ACHN (cell line): ENCODE measurements around the gene NPAS1.
"Not testable (repeated sequence)": the region's sequence is repeated elsewhere in the genome, so short reads cannot be mapped to it uniquely, and the experiment has no call there.

Experiments used
- DNase-seq: peaks from one replicate; pipeline ENCODE4 v3.0.0-alpha.2; 2015
- in situ Hi-C: cut with HindIII; loops from 2 replicates; pipeline ENCODE4 v1.10.0; 2017; ENCODE audit warnings: low sequenced_read_pairs, low pct_ligation_motif_present, low pct_unique_long_range_greater_than_20kb

The NPAS1 gene

GRCh38 chr19:47036097-47036651 is 16.5 kb downstream of the NPAS1 start:
- in situ Hi-C loops: no loop called here
- no peak for DNase-seq

DNA sequence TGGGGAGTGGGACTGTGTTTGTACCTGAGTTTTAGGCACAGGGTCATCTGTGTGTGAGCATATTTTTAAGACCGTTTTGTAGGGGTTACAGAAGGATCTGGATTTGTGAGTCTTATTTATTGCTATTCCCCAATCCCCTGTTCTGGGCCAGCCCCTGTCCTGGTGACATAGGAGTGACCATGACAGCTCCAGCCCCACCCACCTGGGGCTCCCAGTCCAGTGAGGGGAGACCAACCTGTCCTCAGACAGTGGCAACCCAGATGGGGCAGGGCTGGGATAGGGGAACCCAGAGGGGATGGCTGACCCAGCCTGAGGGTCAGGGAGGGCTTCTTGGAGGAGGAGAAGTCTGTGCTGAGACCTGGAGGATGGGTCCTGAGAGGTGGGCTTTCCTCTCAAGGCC is 18.1 kb downstream of the NPAS1 start:
- no peak for DNase-seq
- in situ Hi-C loops: no loop called here

DNA sequence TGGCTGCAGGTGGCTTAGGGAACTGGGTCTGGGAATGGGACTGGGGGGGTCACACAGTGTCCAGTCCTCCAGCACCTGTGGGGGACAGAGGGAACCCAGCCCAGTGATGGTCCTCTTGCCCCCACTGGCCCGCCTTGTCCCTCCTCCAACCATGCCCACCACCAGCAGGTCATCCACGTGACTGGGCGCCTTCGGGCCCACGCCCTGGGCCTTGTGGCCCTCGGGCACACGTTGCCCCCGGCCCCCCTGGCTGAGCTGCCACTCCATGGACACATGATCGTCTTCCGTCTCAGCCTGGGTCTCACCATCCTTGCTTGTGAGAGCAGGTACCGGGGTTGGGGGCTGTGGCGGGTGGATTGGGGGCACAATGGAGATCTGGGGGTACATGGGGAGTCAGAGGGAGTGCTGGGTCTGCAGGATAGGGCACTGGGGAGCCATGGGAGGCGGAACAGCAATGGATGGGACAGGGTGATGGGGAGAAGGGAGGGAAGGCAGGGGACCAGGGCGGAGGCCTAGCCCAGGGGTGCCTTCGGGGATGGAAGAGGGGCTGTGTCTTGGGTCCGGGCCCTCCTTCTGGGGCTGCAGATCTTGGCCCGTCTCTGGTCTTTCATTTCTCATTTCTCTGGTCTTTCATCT is 19.7 kb downstream of the NPAS1 start:
- DNase-seq: no peak
- in situ Hi-C loops: no loop called here

GRCh38 chr19:47040869-47041268 is 21.2 kb downstream of the NPAS1 start:
- in situ Hi-C loops: no loop called here
- no peak for DNase-seq

GRCh38 chr19:47044946-47045866 is 25.6 kb downstream of the NPAS1 start:
- DNase-seq: no peak
- in situ Hi-C loops: no loop called here

DNA sequence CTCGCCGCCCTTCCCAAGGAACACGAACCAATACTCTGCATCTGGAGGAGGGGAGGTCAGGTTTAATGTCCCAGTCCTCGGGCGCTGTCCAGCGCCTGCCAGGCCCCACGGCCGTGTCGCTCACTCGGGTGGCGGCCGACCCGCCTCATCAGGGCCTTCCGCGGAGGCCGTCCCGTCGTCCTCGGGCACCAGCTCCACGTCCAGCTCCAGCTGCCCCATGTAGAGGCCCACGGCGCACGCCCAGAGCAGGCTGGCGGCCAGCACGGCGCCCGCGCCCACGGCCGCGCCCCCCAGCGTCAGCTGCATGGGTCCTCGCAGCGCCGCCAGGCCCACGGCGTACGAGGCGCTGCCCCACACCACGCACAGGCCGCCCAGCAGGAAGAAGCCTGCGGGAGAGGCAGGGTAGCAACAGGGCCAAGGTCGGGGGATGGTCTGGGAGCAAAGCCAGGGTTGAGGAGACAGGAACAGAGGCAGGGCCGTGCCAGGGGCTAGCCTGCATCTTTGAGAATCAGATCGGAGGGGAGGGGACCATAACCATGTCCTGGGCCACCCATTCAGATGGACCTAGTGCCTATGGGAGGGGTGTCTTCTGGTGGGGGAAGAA is 26.3 kb downstream of the NPAS1 start:
- in situ Hi-C loops: no loop called here
- DNase-seq: no peak

DNA sequence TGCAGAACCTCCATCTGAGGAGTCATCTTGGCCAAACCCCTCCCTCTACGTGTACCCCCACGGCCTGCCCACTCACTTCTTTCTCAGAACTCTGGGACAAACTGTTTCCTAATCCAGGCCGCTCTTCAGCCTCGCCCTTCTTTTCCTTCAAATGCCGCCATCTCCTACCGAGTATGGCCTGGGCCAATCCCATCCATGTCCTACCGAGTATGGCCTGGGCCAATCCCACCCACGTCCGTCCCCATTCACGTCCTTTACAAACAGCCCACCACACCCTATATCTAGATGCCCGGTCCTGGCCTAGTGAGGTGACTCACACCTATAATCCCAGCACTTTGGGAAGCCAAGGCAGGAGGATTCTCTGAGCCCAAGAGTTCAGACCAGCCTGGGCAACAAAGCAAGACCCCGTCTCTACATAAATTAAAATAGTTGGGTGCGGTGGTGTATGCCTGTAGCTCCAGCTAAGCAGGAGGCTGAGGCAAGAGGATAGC is 27.7 kb downstream of the NPAS1 start:
- in situ Hi-C loops: no loop called here
- DNase-seq: no peak

DNA sequence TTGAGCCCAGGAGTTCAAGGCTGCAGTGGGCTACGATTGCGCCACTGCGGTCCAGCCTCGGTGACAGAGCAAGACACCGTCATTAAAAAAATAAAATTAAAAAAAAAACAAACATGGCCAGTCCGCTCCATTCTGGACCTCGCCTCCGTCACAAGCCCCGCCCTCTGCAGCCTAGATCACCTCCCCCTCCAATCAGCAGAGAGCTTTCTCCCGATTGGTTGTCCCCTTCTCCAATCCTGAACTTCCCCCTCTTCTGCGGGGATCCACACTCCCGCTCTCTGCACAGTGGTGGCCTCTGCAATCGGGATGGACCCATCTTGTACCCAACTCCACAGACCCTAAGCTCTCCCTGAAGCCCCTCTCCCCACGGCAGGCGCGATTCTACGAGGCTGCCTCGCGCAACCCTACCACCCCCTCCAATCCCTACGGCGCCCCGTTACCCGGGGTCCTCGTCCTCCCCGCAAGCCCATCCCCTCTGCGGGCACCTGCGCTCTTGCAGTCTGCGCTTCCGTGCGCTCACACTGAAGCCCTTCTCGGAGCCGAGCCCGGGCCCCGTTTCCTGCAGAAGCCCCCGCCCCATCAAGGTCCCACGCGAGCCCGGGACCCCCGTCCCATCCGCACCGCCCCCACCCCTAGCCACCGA is 28.2 kb downstream of the NPAS1 start:
- in situ Hi-C loops: no loop called here
- DNase-seq: peak; percentile 82

DNA sequence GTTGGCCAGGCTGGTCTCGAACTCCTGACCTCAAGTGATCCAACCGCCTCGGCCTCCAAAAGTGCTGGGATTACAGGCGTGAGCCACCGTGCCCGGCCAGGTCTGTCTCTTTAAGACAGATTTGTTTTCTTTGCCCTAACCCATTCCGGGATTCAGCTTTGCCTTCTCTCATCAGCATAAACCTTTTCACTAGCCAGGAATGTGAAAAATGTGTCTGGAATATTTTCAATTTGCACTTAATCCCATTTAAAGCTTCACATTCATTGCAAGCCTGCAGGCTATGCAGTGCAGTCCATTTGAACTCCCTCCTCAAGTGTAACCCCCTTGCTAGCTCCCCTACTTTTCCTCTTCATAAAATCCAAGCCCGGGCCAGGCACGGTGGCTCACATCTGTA is 29.7 kb downstream of the NPAS1 start:
- DNase-seq: peak; percentile 47
- in situ Hi-C loops: no loop called here

- in situ Hi-C loops, DNase-seq: not testable (repeated sequence)
Measured at GRCh38 chr19:47050562-47050961, 30.9 kb downstream of the NPAS1 start.

- no peak for DNase-seq
- in situ Hi-C loops: no loop called here
Measured at GRCh38 chr19:47056411-47056810, 36.8 kb downstream of the NPAS1 start.

GRCh38 chr19:47057328-47057727 is 37.7 kb downstream of the NPAS1 start:
- in situ Hi-C loops: no loop called here
- DNase-seq: no peak

GRCh38 chr19:47058621-47059022 is 39.0 kb downstream of the NPAS1 start:
- no peak for DNase-seq

DNA sequence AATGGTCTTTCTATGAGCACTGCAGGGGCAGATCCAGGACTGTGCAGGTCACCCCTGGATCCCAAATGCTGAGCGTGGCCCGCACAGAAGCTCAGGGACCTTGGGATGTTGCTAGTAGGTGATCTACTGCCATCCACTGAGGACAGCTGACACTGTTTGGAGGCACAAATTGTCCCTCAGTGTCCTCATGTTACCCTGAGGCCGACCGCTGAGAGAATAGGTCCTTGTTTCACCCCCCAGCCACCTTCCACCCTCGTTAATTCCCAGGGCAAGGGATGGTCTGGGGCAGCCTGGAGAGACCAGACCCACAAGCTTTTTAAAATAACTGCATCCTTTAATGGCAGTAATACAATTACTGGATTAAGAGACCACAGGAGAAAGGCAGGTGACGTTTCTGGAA is 44.2 kb downstream of the NPAS1 start:
- in situ Hi-C loops: no loop called here
- DNase-seq: no peak

More at GRCh38 chr19:47058621-47059022, 39.0 kb downstream of the NPAS1 start:
- in situ Hi-C loops: no loop called here

DNA sequence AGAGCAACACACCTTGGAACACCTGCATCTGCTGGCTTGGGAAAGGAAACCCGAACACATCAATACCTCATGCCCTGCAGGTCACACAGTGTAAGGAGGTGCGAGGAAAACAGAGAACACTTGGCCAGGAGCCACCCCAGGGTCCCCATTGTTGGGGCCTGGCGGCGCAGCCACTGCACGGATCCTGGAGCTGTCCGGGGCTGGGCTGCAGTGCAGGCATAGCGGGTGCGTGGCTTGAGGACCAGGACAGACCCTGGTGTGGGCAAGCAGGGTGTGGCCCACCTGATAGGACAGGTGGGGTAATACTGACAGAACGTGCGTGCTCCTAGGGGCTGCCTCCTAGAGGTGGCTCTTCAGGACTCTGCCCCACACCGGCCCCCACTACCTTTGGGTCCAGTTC is 45.6 kb downstream of the NPAS1 start:
- in situ Hi-C loops: no loop called here

DNA sequence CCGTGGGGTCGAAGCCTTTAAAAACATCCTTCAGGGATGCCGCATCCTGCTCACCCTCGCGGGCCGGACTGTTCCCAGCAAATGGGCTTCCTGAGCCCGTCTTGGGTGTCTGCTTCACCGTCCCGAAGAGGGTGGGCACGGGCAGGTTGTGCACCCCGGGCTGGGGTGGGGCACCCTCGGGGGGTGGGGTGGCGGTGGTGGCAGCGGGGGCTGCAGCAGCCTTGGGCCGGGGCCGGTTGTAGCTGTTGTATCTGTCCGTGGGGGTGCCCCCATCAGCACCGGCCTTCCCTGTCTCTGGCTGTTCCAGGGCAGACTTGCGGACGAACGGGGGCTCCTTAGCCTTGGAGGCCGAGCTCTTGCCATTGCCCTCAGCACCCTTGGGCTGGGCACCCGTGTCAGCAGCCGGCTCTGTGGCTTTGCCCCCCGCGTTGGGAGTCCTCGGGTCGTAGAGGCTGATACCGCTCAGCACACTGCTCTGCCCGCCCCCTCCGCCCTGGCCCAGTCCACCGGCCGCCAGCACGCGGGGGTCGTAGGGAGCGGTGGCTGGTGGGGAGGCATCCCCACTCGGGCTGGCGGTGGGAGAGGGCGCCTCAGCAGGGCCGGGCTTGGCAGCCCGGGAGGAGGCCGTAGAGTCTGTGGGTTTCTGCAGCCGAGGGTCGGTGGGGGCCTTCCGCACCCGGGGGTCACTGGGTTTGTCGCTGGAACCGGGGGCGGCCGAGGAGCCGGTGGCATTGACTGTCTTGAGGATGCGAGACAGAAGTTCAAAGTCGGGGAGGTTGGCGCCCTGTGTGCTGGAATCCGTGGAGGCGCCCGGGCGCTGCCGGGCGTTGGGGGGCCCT is 47.0 kb downstream of the NPAS1 start:
- no peak for DNase-seq

More for the DNA sequence above, 45.6 kb downstream of the NPAS1 start:
- no peak for DNase-seq

GRCh38 chr19:47067215-47067847 is 47.7 kb downstream of the NPAS1 start:
- no peak for DNase-seq
- in situ Hi-C loops: no loop called here

More for the DNA sequence above, 47.0 kb downstream of the NPAS1 start:
- in situ Hi-C loops: no loop called here
